Smooth muscle cell of the brain vasculature (primary cell): Measurements from ENCODE around the gene ARHGEF17.
"Not testable (repeated sequence)": the region's sequence is repeated elsewhere in the genome, so short reads cannot be mapped to it uniquely, and the experiment has no call there.

Experiments used
- DNase-seq: peaks from one replicate; pipeline ENCODE4 v3.0.0-alpha.2; 2012; ENCODE audit warnings: low read depth, low spot score

The ARHGEF17 gene

GRCh38 chr11:73273222-73273895 is 34.7 kb upstream of the ARHGEF17 start:
- no peak for DNase-seq

DNA sequence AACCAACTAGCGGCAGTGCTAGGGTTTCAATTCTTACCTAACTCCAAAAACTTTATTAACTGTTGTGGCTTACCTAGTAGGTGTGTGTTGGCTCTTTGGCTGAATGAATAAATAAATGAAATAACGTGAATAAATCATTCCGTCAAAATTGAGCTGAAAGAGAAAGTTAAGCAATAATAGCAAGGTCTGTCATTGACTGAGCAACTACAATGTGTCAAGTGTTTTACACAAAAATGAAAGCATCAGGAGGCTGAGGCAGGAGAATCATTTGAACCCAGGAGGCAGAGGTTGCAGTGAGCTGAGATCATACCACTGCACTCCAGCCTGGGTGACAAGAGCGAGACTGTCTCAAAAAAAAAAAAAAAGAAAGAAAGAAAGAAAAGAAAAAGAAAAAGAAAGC is 33.9 kb upstream of the ARHGEF17 start:
- DNase-seq, result not testable (repeated sequence)

- no peak for DNase-seq
Observed at GRCh38 chr11:73274722-73275380, 33.2 kb upstream of the ARHGEF17 start.

- no peak for DNase-seq
Observed at GRCh38 chr11:73275381-73275750, 32.7 kb upstream of the ARHGEF17 start.

DNA sequence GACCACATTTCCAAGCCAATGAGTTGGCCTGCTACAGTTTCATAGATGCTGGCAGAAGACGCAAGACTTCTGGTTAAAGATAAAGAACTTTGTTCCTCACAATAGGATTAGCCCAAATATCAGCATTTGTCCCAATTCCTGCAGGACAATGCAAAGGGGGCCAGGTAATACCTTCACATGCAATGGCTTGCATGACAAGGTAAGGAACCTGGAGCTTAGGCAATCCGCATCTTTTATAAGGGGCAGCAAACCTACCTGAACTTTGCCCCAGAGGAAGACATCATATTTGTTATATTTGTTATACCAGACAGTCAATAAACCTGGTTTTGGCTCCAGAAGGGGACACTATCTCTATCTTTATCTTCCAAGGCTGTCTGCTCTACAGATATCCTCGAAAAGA is 30.6 kb upstream of the ARHGEF17 start:
- DNase-seq, result no peak

DNA sequence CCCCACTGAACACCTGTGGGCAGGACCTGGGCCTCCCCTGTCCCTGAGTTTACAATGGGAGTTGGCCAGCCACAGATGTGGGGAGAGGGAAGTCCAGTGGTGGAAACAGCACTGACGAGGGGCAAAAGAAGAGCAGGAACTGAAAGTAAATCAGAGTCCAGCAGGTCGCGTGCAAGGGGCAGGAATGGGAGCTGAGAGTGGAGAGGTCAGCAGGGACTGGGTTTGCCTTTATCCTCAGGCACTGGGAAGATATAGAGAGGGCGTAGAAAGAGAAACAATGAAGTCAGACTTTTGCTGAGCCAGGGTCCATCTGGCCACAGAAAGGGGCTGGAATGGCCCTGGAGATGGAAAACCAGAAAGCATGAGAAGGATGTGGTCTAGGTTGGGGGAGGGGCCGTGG is 27.4 kb upstream of the ARHGEF17 start:
- DNase-seq, result no peak

- no peak for DNase-seq
Observed at GRCh38 chr11:73281201-73281741, 26.8 kb upstream of the ARHGEF17 start.

GRCh38 chr11:73281796-73282660 is 26.0 kb upstream of the ARHGEF17 start:
- no peak for DNase-seq

DNA sequence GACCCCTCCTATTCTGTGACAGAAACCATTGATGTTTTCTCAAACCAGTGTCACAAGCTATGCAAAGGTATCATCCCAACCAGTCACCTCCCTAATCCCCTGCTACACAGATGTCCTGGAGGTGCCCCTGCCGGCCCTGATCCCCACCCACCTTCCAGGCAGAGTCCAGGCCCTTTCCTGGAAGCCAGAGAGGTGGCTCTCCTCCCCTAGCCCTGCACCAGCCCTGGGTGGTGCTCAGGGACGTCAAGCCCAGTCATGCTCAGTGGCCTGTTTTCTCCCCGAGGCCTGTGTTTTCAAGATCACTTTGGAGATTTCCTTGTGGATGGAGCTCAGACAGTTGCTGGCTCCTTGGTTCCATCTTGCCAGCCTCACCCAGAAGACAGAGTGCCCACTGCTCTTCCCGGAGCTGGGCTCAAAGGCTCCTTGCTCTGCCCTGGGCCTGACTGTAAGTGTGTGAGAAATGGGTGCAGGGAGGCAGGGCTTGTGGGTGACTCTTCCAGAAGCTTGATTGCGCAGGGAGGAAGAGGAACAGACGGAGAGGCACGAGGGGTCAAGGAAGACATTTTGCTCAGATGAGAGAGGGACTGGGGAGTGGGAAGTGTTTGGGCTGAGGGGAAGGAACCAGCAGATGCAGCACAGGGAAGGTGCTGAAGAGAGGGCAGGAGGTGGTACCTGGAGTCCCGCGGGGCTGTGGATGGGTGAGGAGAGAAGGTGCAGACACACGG is 24.6 kb upstream of the ARHGEF17 start:
- DNase-seq, result no peak

DNA sequence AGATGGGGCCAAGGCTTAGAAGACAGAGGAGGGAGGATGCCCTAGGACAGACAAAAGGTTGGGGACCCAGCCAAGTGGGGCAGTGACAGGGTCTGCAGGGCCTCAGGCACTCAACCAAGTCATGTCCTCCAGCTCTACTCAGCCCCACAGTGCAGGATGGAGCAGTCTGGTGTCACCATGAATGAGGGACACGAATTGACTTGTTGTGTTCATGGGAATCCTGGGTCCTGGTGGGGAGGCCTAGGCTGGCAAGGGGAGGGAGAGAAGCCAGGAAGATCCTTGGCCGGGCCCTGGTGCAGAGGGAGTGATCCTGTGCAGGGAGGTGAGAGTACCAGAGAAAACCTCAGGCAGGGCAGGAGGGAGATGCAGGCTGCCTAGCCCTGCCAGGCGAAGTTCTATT is 24.0 kb upstream of the ARHGEF17 start:
- DNase-seq, result no peak

DNA sequence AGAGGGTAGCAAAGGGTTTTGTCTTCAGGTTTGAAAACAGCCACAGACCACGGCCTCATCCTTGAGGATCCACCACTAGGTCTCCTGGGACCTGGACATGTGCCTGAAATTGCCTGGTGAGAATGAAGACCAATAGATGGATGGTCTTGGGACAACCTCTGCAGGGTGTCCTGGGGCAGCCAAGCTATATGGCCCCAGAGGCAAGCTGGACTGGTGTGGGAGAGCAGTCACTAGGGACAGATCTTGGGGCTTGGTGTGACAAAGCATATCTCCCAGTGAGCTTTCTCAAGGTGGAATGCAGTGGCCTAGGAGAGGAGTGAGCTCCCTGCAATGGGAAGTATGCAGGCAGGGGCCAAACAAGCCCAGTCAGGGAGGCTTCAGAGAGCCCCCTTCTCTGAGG is 22.4 kb upstream of the ARHGEF17 start:
- DNase-seq, result no peak

- no peak for DNase-seq
Observed at GRCh38 chr11:73286240-73286810, 21.8 kb upstream of the ARHGEF17 start.

DNA sequence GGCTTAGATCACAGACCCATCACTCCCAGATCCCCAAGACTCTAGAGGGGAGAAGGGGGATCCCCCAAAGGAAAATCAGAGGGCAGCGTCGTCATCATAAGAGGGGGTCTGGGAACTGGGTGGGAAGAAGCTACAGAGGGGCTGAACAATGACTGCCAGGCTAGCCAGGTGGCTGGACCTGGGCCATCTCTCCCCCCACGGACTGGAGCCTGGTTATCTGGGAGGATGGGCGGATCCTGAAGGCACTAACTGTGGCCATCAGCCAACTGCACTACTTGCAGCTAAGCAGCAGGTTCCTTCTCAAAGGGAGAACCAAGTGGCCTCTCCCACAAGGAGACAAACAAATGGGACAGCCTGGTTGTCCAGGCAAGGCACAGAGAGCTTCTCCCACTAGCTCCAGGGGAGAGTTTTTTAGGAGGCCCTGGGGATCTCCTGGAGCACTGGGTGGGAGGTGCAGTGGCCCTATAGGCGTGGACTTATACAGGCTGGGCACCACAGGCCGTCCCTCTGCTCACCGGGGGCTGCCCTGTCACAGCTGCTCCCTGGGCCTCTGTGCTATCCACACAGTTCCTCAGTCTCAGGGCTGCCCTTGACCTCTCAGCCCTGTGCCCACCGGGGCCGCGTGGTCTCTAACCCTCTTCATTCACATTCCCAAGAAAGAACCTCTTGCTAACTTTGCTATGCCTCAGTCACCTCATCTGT is 20.5 kb upstream of the ARHGEF17 start:
- no peak for DNase-seq

DNA sequence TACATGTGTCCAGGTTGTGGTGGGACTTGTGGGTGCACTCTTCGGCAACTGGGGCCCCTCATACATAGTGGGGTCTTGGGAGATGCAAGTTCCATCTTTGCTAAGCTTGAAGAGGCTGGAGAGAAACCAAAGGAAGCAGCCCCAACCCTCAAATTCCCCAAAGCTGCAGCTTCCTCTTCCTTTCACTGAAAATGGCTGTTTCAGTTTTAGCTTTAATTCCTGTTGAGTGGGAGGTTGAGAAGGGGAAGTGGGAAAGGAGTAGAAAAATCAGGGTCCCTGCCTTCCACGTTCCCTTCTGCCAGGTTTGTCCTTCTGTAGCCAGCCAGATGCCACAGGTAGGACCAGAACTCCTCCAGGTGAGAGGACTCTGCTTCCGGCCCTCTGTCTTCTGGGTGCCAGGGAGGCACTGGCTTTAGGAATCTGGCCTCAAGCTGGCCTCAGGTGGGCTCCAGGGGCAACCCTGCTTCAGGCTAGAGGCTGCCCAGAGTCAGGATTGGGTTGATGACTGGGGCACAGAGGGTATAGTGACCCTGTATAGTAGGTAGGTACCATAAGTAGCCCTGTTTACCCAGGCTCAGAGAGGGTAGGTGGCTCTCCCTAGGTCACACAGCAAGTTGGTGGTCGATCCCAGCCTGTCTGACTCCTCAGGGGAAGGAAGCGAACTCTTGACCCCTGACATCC is 19.7 kb upstream of the ARHGEF17 start:
- no peak for DNase-seq

DNA sequence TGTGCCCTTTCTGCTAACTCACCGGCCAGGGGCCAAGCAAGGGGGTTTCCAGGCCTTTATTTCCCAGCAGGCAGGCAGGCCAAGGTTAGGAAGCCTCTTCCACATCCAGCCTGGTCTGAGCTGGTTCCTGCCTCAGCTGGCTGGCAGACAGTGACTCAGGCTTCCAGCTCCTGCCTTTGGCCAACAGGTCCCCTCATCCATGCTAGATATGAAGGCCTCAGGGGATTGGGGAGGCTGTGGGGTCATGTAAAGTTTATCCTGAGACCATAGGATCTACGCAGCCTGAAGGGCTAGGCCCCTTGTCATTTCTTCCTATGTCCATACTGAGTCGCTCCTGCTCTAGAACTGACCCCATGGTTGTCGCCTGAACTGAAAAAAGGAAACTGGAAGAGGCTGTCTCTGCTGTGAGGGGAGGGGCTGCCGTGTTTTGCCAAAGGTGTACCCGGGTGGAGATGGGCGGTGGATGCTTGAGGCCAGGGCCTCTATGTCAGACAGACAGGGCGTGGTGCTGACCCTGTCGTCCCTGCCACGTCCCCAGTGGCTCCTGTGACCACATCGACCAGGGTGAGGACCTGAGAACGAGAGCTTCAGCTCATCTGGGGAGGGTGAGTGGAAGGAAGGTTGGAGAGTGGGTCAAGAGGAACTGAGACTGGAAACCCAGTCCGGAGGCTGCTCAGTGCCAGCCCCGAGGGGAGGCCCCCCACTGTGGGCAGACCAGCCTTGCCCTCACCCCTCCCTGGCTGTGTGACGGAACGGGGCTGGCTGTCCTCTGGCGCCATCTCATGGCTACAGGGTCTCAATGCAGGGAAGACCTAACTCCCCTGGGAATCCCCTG is 19.0 kb upstream of the ARHGEF17 start:
- no peak for DNase-seq

DNA sequence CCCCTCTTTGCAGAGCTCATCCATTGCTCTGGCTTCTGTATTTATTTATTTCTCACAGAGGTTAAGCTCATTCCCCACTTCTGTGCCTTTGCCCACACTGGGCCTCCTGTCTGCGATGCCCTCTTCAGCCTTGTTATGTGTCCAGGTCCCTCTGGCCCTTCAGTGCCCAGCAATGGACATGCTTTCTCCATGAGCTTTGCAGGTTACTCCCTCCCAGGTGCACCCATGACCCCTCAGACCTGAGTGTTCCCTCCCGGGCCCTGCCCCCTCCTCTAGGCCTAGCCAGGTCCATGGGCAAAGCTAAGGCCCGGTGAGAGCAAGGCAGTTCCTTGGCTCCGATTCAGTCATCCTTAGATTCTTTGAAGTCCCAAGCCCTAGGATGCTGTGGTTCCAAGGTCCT is 17.5 kb upstream of the ARHGEF17 start:
- no peak for DNase-seq

DNA sequence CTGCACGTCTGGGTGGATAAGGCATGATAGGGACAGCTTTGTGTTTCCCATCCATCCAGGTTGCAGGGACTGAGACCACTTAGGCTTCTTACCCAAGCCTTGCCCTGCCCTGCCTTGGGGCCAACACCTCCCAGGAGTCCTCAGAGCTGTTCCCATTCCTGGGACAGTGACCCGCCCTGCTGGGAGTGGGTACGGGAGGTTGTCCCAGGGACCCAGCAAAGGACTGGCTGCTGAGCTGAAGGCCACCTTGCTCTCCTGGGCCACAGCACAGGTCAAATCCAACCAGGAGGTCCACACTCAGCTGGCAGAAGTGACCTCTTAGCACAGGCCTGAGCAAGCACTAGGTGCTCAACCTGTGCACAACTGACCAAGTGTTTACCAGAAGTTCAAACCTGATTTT is 16.9 kb upstream of the ARHGEF17 start:
- DNase-seq, result no peak

DNA sequence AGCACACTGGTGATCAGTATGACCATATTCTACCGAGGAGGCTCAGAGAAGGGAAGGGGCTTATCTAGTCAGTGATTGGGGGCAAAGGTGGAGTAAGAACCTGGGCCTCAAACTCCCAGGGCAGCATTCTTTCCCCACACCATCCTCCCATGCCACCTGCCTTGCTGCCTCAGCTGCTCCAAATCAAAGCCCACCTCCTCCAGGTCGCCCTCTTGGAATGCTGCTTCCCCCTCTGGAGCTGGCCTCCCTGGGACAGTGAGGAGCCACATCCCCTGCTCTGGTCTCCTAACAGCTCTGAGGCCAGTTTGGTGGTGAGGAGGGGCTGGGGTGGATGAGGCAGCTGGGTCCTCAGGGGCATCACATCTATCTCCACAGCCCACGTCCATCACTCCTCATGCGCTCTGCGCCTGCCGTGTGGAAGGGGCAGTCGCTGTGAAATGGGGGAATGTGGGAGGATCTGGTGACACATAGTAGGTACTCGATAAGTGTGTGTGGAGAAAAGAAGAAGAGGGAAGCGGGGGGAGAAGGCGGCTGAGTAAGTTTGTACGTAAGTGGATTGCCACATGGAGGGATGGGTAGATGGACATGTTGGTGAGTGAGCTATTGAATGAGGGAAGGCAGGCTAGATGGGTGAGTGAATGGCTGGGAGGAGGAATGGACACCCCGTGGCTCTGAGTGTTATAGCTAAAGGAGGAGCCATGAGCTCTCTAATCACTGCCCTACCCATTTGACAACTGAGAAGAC is 16.1 kb upstream of the ARHGEF17 start:
- DNase-seq, result no peak

GRCh38 chr11:73292525-73292894 is 15.6 kb upstream of the ARHGEF17 start:
- no peak for DNase-seq
